Measurements from ENCODE around the gene TRIML1. TPM values are rescaled to one million over a fixed set of nuclear protein-coding genes. Genes with fewer than 3 reads are reported as not detected.

The TRIML1 gene
- total RNA-seq, 2 donors from 2014 or later = not detected

DNA sequence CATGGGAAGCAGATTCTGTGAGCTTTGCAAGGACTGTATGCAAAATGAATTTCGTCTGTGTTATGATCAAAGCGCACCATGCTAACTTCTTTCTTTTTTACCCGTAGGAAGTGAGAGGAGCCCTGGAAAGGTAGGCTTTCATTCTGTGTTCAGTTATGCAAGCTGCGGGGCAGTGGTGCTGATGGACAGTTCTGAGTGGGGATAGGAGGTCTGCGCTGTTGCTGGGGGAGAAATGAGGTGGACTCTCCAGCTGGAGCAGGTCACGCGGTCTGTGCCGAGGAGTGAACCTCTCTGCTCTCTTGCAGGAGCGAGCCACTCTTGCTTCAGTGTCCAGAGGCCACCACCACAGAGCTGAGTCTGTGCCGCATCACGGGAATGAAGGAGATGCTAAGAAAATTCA is 4.5 kb downstream of the TRIML1 start:
- Histone ChIP-seq H3K9me3 (no peaks in the 10 kb centered on the region), H3K4me3 (no peak overlapping the region), H3K4me1 (no peaks in the 10 kb centered on the region), H3K27ac (no peak overlapping the region), H3K36me3 (no peaks in the 10 kb centered on the region), H3K27me3 (no peaks in the 10 kb centered on the region)
- no peak for DNase-seq (ENCODE audit: low spot score)
- TF ChIP-seq, protein P1, sequence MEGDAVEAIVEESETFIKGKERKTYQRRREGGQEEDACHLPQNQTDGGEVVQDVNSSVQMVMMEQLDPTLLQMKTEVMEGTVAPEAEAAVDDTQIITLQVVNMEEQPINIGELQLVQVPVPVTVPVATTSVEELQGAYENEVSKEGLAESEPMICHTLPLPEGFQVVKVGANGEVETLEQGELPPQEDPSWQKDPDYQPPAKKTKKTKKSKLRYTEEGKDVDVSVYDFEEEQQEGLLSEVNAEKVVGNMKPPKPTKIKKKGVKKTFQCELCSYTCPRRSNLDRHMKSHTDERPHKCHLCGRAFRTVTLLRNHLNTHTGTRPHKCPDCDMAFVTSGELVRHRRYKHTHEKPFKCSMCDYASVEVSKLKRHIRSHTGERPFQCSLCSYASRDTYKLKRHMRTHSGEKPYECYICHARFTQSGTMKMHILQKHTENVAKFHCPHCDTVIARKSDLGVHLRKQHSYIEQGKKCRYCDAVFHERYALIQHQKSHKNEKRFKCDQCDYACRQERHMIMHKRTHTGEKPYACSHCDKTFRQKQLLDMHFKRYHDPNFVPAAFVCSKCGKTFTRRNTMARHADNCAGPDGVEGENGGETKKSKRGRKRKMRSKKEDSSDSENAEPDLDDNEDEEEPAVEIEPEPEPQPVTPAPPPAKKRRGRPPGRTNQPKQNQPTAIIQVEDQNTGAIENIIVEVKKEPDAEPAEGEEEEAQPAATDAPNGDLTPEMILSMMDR (IDR thresholded peaks at IDR 0.05) = no peak

DNA sequence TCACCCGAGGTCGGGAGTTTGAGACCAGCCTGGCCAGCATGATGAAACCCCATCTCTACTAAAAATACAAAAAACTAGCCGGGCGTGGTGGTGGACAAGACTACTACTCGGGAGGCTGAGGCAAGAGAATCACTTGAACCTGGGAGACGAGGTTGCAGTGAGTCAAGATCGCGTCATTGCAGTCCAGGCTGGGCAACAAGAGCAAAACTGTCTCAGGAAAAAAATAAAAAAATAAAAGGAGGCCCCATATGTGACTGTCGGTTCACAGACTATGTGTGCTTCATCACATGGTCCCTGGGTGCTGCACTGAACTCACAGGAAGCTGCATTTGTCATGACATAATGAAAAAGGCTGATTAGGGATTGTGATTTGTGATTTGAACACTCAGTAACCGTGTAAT is 6.4 kb downstream of the TRIML1 start:
- Histone ChIP-seq H3K4me1 (no peaks in the 10 kb centered on the region), H3K27me3 (no peaks in the 10 kb centered on the region), H3K9me3 (no peaks in the 10 kb centered on the region), H3K27ac (no peak overlapping the region), H3K4me3 (no peak overlapping the region), H3K36me3 (no peaks in the 10 kb centered on the region)
- TF ChIP-seq, protein P1 (IDR thresholded peaks at IDR 0.05) = no peak
- DNase-seq (ENCODE audit: low spot score) = no peak

DNA sequence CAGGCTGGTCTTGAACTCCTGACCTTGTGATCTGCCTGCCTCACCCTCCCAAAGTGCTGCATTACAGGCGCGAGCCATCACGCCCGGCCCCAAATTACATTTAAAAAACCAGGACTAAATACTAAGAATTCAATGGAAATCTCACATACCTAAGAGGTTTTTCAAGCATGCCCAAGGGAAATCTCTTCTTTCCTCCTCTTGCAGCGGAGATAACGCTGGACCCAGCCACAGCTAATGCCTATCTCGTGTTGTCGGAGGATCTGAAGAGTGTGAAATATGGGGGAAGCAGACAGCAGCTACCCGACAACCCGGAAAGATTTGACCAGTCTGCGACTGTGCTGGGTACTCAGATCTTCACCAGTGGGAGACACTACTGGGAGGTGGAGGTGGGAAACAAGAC is 7.4 kb downstream of the TRIML1 start:
- Histone ChIP-seq H3K4me3 (no peak overlapping the region), H3K4me1 (no peaks in the 10 kb centered on the region), H3K36me3 (no peaks in the 10 kb centered on the region), H3K27ac (no peak overlapping the region), H3K9me3 (no peaks in the 10 kb centered on the region), H3K27me3 (no peaks in the 10 kb centered on the region)
- TF ChIP-seq, protein P1 (IDR thresholded peaks at IDR 0.05) = no peak
- no peak for DNase-seq (ENCODE audit: low spot score)

DNA sequence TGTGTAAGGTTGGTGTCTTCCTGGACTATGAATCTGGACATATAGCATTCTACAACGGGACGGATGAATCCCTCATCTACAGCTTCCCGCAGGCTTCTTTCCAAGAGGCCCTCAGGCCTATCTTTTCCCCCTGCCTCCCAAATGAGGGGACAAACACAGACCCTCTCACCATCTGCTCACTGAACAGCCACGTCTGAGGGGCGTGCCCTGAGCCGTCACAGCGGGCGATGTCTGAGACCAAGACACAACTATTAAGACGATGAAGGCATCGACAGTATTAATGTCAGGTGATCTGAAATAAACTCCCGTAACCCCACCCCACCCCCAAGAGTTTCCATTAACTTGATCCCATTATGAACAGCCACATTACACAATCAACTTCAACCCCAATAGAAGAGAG is 7.9 kb downstream of the TRIML1 start:
- Histone ChIP-seq H3K27ac (no peak overlapping the region), H3K4me1 (no peaks in the 10 kb centered on the region), H3K4me3 (no peak overlapping the region), H3K27me3 (no peaks in the 10 kb centered on the region), H3K9me3 (no peaks in the 10 kb centered on the region), H3K36me3 (no peaks in the 10 kb centered on the region)
- DNase-seq (ENCODE audit: low spot score) = no peak
- TF ChIP-seq, protein P1 (IDR thresholded peaks at IDR 0.05) = no peak

DNA sequence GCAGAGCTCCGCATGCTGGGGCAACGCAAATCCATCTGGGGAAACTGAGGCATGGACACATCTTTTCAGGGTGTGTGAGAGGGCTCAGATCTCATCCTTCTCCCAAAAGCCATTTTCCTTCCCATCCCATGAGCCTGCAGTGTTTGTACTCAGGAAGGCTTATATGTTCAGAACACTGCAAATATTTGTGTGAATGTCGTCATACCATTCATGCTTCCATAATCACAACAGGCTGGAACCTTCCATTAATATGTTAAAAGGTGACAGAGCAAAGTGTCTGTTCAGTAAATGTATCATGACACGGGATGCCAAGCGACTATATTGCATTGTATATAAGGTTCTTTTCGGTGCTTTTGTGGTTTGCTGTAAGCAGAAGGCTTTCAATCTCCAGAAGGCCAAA is 8.5 kb downstream of the TRIML1 start:
- Histone ChIP-seq H3K36me3 (no peaks in the 10 kb centered on the region), H3K4me1 (no peaks in the 10 kb centered on the region), H3K27ac (no peak overlapping the region), H3K27me3 (no peaks in the 10 kb centered on the region), H3K9me3 (no peaks in the 10 kb centered on the region), H3K4me3 (no peak overlapping the region)
- TF ChIP-seq, protein P1 (IDR thresholded peaks at IDR 0.05) = no peak
- DNase-seq (ENCODE audit: low spot score) = no peak

DNA sequence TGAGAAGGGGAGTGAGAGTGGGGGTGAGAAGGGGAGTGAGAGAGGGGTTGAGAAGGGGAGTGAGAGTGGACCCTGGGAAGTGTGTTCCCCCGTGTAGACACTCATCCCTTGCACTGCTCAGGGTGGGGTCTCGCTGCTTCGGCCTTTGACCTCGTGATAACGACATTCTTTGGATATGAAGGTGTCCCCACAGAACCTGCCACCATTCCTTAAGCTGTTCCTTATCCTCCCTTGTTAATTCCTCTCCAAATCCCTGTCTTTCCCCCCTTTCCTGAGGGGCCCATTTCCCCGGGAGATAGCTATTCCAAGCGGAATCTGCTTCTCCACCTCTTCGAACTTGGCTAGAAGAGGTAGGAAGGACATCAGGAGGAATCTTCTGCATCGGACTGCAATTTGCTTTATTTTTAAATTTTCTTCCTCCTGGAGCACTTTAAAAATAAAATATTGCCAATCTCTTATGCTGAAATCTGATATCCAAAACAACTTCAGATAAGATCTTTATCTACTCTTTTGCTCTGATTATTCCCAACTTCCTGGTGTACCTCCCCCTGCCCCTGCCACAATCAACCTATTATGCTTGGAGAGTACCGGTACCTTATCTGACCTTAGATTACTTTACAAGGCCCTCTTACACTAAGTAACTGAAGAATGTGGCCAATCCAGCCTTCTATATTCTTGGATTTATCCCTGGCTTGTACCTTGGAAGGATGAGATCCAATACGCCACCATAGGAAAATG is 15.6 kb downstream of the TRIML1 start:
- H3K4me3 ChIP-seq = no peak overlapping the region
- TF ChIP-seq, protein P1 (IDR thresholded peaks at IDR 0.05) = no peak
- no peaks in the 10 kb centered on the region for H3K27me3 ChIP-seq
- H3K4me1 ChIP-seq = no peaks in the 10 kb centered on the region
- no peak for DNase-seq (ENCODE audit: low spot score)
- no peak overlapping the region for H3K27ac ChIP-seq
- peaks cover 0 to 11% of the 10 kb centered on the region in 2 donors for H3K9me3 ChIP-seq
- H3K36me3 ChIP-seq = no peaks in the 10 kb centered on the region
